Nephron (organoid): Measurements from ENCODE around the gene SPECC1L.

Source experiments
- H3K27ac Mint-ChIP-seq, 3 experiments: 2 replicates each; pipeline ENCODE4 v1.8.0; 2020; ENCODE audit warnings: mixed read lengths in 3 of 3, mild to moderate bottlenecking in 2 of 3, moderate library complexity in 1 of 3
- H3K27me3 Mint-ChIP-seq: 2 replicates; pipeline ENCODE4 v1.8.0; 2021; ENCODE audit warnings: low read depth, mild to moderate bottlenecking, moderate library complexity, mixed read lengths
- H3K36me3 Mint-ChIP-seq: 2 replicates; pipeline ENCODE4 v1.8.0; 2020; ENCODE audit warnings: low read depth, mixed read lengths
- H3K4me1 Mint-ChIP-seq: 2 replicates; pipeline ENCODE4 v1.8.0; 2020; ENCODE audit warnings: mixed read lengths
- H3K4me3 Mint-ChIP-seq, 3 experiments: 2 replicates each; pipeline ENCODE4 v1.8.0; 2020; ENCODE audit warnings: mild to moderate bottlenecking in 3 of 3, mixed read lengths in 3 of 3, moderate library complexity in 2 of 3
- H3K9me3 Mint-ChIP-seq: 2 replicates; pipeline ENCODE4 v1.8.0; 2020; ENCODE audit warnings: mixed read lengths
- CTCF ChIP-seq, 3 experiments: fragments of 200-600 bp; sonication (generic); IDR thresholded peaks; one replicate each; pipeline ENCODE4 v1.5.0; 2021; ENCODE audit warnings: antibody characterized with exemption in 3 of 3; ENCODE audit not compliant: unreplicated experiment in 3 of 3

The SPECC1L gene

GRCh38 chr22:24424901-24425775 lies 154.5 kb downstream of the SPECC1L start:
- Mint-ChIP-seq H3K27me3 (peaks cover 35% of the 10 kb centered on the region), H3K27ac (peak overlapping the region in 1 of 3 experiments; percentile 7), H3K9me3 (no peaks in the 10 kb centered on the region), H3K4me1 (peaks cover 15% of the 10 kb centered on the region), H3K36me3 (no peaks in the 10 kb centered on the region), H3K4me3 (peak overlapping the region; percentile 71 to 77 (median 76))
- TF ChIP-seq CTCF (IDR thresholded peaks at IDR 0.05; ENCODE audit: unreplicated experiment in 3 of 3) = no peak

GRCh38 chr22:24426436-24426835 lies 155.8 kb downstream of the SPECC1L start:
- Mint-ChIP-seq H3K27me3 (peaks cover 35% of the 10 kb centered on the region), H3K9me3 (no peaks in the 10 kb centered on the region), H3K4me3 (no peak overlapping the region), H3K27ac (no peak overlapping the region), H3K4me1 (peaks cover 22% of the 10 kb centered on the region), H3K36me3 (no peaks in the 10 kb centered on the region)
- no peak for TF ChIP-seq CTCF (IDR thresholded peaks at IDR 0.05; ENCODE audit: unreplicated experiment in 3 of 3)

- no peak for TF ChIP-seq CTCF (IDR thresholded peaks at IDR 0.05; ENCODE audit: unreplicated experiment in 3 of 3)
- no peak overlapping the region for H3K4me3 Mint-ChIP-seq
- H3K4me1 Mint-ChIP-seq = peaks cover 27% of the 10 kb centered on the region
- no peaks in the 10 kb centered on the region for H3K9me3 Mint-ChIP-seq
- H3K27ac Mint-ChIP-seq = no peak overlapping the region
- peaks cover 35% of the 10 kb centered on the region for H3K27me3 Mint-ChIP-seq
- no peaks in the 10 kb centered on the region for H3K36me3 Mint-ChIP-seq
Observed at GRCh38 chr22:24426851-24427499, 156.3 kb downstream of the SPECC1L start.

- Mint-ChIP-seq H3K27ac (peak within 1 kb of the TSS in 2 of 3 experiments; percentile 3 to 9), H3K36me3 (no peaks in the 10 kb centered on the region), H3K9me3 (no peaks in the 10 kb centered on the region), H3K4me3 (peak within 1 kb of the TSS in 2 of 3 experiments; percentile 1 to 24), H3K4me1 (peaks cover 34% of the 10 kb centered on the region), H3K27me3 (peaks cover 33% of the 10 kb centered on the region)
- no peak for TF ChIP-seq CTCF (IDR thresholded peaks at IDR 0.05; ENCODE audit: unreplicated experiment in 3 of 3)
Observed at GRCh38 chr22:24427500-24428164, 157.0 kb downstream of the SPECC1L start, which contains the start of gene ADORA2A. TSS of gene ADORA2A (plus strand) at chr22:24427599. CDS start at chr22:24433405, 5,806 bp downstream.

GRCh38 chr22:24428751-24429410 lies 158.2 kb downstream of the SPECC1L start:
- Mint-ChIP-seq H3K27ac (peak overlapping the region in 2 of 3 experiments; percentile 3 to 9), H3K9me3 (no peaks in the 10 kb centered on the region), H3K4me3 (peak overlapping the region in 1 of 3 experiments; percentile 33), H3K36me3 (no peaks in the 10 kb centered on the region), H3K4me1 (peaks cover 36% of the 10 kb centered on the region), H3K27me3 (peaks cover 27% of the 10 kb centered on the region)
- TF ChIP-seq CTCF (IDR thresholded peaks at IDR 0.05; ENCODE audit: unreplicated experiment in 3 of 3) = no peak
